GM23248 (cell line): Measurements from ENCODE around the gene CEP63.

Experiments used
- EZH2 ChIP-seq: fragments of 200-600 bp; sonication (generic); IDR thresholded peaks from 2 replicates; pipeline ENCODE4 v1.6.1; 2018; ENCODE audit warnings: antibody characterized with exemption, mild to moderate bottlenecking; ENCODE audit not compliant: insufficient read depth, poor library complexity, severe bottlenecking
- EZH2phosphoT487 ChIP-seq: fragments of 200-600 bp; sonication (generic); IDR thresholded peaks from 2 replicates; pipeline ENCODE4 v1.6.1; 2018; ENCODE audit warnings: antibody characterized with exemption, moderate library complexity, mild to moderate bottlenecking, low read depth; ENCODE audit not compliant: insufficient read depth

GRCh38 chr3:134618478-134619300 lies 132.8 kb downstream of the CEP63 start:
- no peak for TF ChIP-seq EZH2
- TF ChIP-seq EZH2phosphoT487: no peak
